Endothelial cell of umbilical vein (primary cell): ENCODE results near the gene CSF2. TPM values are rescaled to one million over a fixed set of nuclear protein-coding genes. Genes with fewer than 3 reads are reported as not detected.
A peak's percentile ranks its signal among the peaks of the same experiment; 100 is the strongest.

Source experiments
- BruUV-seq: library from RNA; stranded (reverse); fragments of 400-500 nt; replicated peaks from 2 replicates; lab custom pipeline; 2021; lab: Mats Ljungman, UMichigan
- CTCF ChIA-PET: fragments of 300-600, 350-600 bp; sonication (Branson Sonifier 250); formaldehyde crosslinking; loops from one replicate; lab custom pipeline; 2021; ENCODE audit warnings: antibody characterized with exemption, inconsistent platforms; lab: Charles Lee
- POLR2A ChIA-PET: fragments of 300-600, 350-600 bp; sonication (Branson Sonifier 250); formaldehyde crosslinking; loops from one replicate; lab custom pipeline; 2021; ENCODE audit warnings: antibody characterized with exemption, inconsistent platforms; lab: Charles Lee
- DNase-seq: peaks from one replicate; pipeline ENCODE4 v3.0.0-alpha.2; 2011; ENCODE audit warnings: low read depth, low spot score
- FAIRE-seq: peaks from 2 replicates; lab custom pipeline; 2011; peaks lifted over from hg19 to GRCh38; lab: Jason Lieb, UNC
- H2AFZ ChIP-seq: 2 replicates; pipeline ENCODE4 v1.6.0; 2012; ENCODE audit warnings: low read depth, low read length, control low read depth, inconsistent platforms
- H3K27ac ChIP-seq: 2 replicates; pipeline ENCODE4 v1.5.1; 2011; ENCODE audit warnings: low read depth, mild to moderate bottlenecking, control low read depth, low read length, moderate library complexity; ENCODE audit not compliant: insufficient read depth
- H3K27me3 ChIP-seq, 2 experiments: 2 replicates each; pipeline versions ENCODE4 v1.6.0 to v1.6.1; 2011; ENCODE audit warnings: low read length in 2 of 2, mixed read lengths in 1 of 2; ENCODE audit not compliant: control insufficient read depth in 2 of 2, insufficient read depth in 2 of 2
- H3K36me3 ChIP-seq, 2 experiments: 2 replicates in 1 of 2; 3 replicates in 1 of 2; pipeline ENCODE4 v1.5.1; 2011; ENCODE audit warnings: low read length in 2 of 2, mild to moderate bottlenecking in 1 of 2, moderate library complexity in 1 of 2; ENCODE audit not compliant: control insufficient read depth in 2 of 2, insufficient read depth in 2 of 2; ENCODE audit errors: extremely low read depth in 1 of 2
- H3K4me1 ChIP-seq: 3 replicates; pipeline ENCODE4 v1.5.1; 2011; ENCODE audit warnings: mild to moderate bottlenecking, low read length; ENCODE audit not compliant: control insufficient read depth, insufficient read depth; ENCODE audit errors: extremely low read depth
- H3K4me2 ChIP-seq: 2 replicates; pipeline ENCODE4 v1.6.1; 2011; ENCODE audit warnings: low read length, control low read depth, mixed read lengths; ENCODE audit not compliant: insufficient read depth
- H3K4me3 ChIP-seq, 3 experiments: fragments of 200-600 bp in 1 of 3; sonication (generic), shearing (Covaris generic) in 1 of 3; replicated peaks in 1 of 3; 2 replicates each; pipeline ENCODE4 v1.5.1; 2011 to 2016; ENCODE audit warnings: control low read depth in 3 of 3, low read length in 3 of 3, mild to moderate bottlenecking in 2 of 3, inconsistent platforms in 1 of 3, low read depth in 1 of 3, moderate library complexity in 1 of 3; ENCODE audit not compliant: insufficient read depth in 1 of 3
- H3K79me2 ChIP-seq: 2 replicates; pipeline ENCODE4 v1.6.0; 2012; ENCODE audit warnings: low read length, inconsistent platforms; ENCODE audit not compliant: control insufficient read depth, insufficient read depth
- H3K9ac ChIP-seq: replicated peaks from 2 replicates; pipeline ENCODE3; 2011; ENCODE audit warnings: low read length, control low read depth; ENCODE audit not compliant: insufficient read depth; ENCODE audit errors: extremely low read depth
- H3K9me1 ChIP-seq: replicated peaks from 3 replicates; pipeline ENCODE4 v1.6.0; 2011; ENCODE audit warnings: mild to moderate bottlenecking, low read length; ENCODE audit not compliant: control insufficient read depth, insufficient read depth; ENCODE audit errors: extremely low read depth
- H3K9me3 ChIP-seq: replicated peaks from 2 replicates; pipeline ENCODE4 v1.5.1; 2012; ENCODE audit warnings: low read length, inconsistent platforms; ENCODE audit not compliant: control insufficient read depth, insufficient read depth
- H4K20me1 ChIP-seq: replicated peaks from 2 replicates; pipeline ENCODE3; 2011; ENCODE audit warnings: mild to moderate bottlenecking, low read length; ENCODE audit not compliant: control insufficient read depth, insufficient read depth; ENCODE audit errors: extremely low read depth
- EZH2 ChIP-seq: IDR thresholded peaks from 2 replicates; pipeline ENCODE4 v1.6.1; 2012; ENCODE audit warnings: borderline replicate concordance, low read depth, mild to moderate bottlenecking, moderate library complexity, low read length, inconsistent platforms; ENCODE audit not compliant: severe bottlenecking
- FOS ChIP-seq: IDR thresholded peaks from 2 replicates; pipeline ENCODE4 v1.6.1; 2011; ENCODE audit warnings: mild to moderate bottlenecking, low read length, moderate library complexity, borderline replicate concordance; ENCODE audit not compliant: insufficient read depth
- GATA2 ChIP-seq: IDR thresholded peaks from 2 replicates; pipeline ENCODE4 v1.7.0; 2011; ENCODE audit warnings: low read depth, mild to moderate bottlenecking, moderate library complexity, mixed read lengths, low read length; ENCODE audit not compliant: insufficient read length, insufficient read depth
- JUN ChIP-seq: IDR thresholded peaks from 2 replicates; pipeline ENCODE4 v1.6.1; 2011; ENCODE audit warnings: borderline replicate concordance, low read depth; ENCODE audit not compliant: insufficient read length, insufficient read depth
- MYC ChIP-seq: IDR thresholded peaks from one replicate; pipeline ENCODE4 v1.6.1; 2011; ENCODE audit warnings: mild to moderate bottlenecking, low read depth, low read length
- POLR2A ChIP-seq: IDR thresholded peaks from 2 replicates; pipeline ENCODE4 v1.6.1; 2012; ENCODE audit warnings: low read depth, mild to moderate bottlenecking, control low read depth, low read length
- dilution Hi-C: fragments of 300-500 bp; cut with MboI; formaldehyde crosslinking; loops from one replicate; pipeline ENCODE4 v1.15.0; 2019; ENCODE audit warnings: low sequenced_read_pairs; ENCODE audit not compliant: extremely low pct_ligation_motif_present
- intact Hi-C: fragments of 100-400 bp; cut with micrococcal nuclease; formaldehyde crosslinking; loops from one replicate; pipeline ENCODE4 v1.10.0; 2022
- polyA plus RNA-seq, 4 experiments: library from polyadenylated mRNA; depleted of rRNA in 3 of 4; stranded (reverse) in 3 of 4; unstranded in 1 of 4; fragments of >200 nt; gene quantifications; 2 replicates each; pipeline versions ENCODE4 v1.2.1 to v1.2.3, GENCODE V29; 2011 to 2012; ENCODE audit warnings: missing spikeins in 1 of 4
- total RNA-seq: library from RNA; stranded (reverse); gene quantifications from 2 replicates; pipeline ENCODE4 v1.2.3, GENCODE V29; 2021
- TF ChIP-seq, protein P1 (sequence below): IDR thresholded peaks from 2 replicates; pipeline ENCODE4 v1.6.1; 2011; ENCODE audit not compliant: insufficient read depth, insufficient read length

CSF2 gene
- total and polyA plus RNA-seq, 2 donors (not counting 3 experiments of a cell fraction or from before 2014, with no cell fraction given) = not detected

DNA sequence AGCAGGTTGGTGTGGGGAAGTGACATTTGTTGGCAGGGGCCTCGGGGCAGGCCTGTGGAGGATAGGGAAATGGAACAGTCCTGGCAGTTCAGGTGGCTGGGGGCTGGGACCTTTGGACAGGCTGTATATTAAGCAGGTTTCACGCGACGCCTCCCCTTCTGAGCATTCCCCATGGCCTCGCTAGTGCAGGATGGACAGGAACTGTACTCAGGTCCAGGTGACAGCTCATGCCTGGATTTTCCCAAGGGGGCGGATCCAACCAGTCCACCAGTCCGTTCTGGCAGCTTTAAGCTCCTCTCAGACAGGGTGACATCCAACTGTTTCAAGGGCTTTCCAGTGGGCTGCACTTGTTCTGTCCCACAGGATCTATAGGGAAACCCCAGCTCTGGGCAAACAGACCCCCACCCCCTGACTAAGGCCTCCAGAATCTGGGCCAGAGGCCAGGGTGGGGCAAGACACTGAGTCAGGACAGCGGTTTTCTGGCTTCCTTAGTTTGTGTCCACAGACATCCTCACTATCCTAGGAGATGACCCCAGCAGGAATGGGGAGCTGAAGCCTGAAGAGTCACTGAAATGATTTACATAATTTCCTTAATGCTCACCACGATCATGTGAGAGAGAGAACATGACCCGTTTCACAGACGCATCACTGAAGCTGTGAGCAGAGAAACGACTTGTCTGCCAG, 20.9 kb downstream of the CSF2 start:
- intact Hi-C loops = no loop called here

DNA sequence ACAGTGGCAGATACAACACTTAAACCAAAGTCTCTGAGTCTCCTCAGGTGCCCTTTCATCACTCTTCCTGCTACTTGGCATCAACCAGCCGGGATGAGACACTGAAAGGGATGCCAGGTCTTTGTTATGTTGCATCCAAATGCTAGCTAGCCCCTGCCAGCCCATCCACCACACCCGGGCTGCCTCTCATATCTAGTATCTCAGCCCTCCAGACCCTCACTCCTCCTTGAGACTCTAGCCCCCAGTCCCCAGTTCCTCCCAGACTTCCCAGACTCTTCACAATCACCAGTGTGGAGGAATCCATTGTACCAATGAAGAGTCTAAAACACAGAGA, 21.5 kb downstream of the CSF2 start:
- no peak overlapping the region for H3K27ac ChIP-seq
- H3K36me3 ChIP-seq = no peaks in the 10 kb centered on the region
- H3K4me3 ChIP-seq = no peak overlapping the region
- no peak for TF ChIP-seq JUN
- no peak for TF ChIP-seq GATA2
- no peak for TF ChIP-seq MYC
- no peak for TF ChIP-seq FOS
- TF ChIP-seq, protein P1, sequence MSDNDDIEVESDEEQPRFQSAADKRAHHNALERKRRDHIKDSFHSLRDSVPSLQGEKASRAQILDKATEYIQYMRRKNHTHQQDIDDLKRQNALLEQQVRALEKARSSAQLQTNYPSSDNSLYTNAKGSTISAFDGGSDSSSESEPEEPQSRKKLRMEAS = no peak
- no peak for TF ChIP-seq EZH2
- H3K79me2 ChIP-seq = no peaks in the 10 kb centered on the region
- H3K9me3 ChIP-seq = no peaks in the 10 kb centered on the region
- H3K4me1 ChIP-seq = peaks cover 19% of the 10 kb centered on the region
- H3K27me3 ChIP-seq = no peaks in the 10 kb centered on the region
- H3K4me2 ChIP-seq = no peak overlapping the region
- no TSS peak for BruUV-seq
- H3K9me1 ChIP-seq = no peaks in the 10 kb centered on the region
- intact Hi-C loops (no loop called here), dilution Hi-C loops (no loop called here)
- no peak for DNase-seq
- peak; percentile 53 for FAIRE-seq
- H3K9ac ChIP-seq = no peak overlapping the region
- CTCF ChIA-PET = interaction anchor here (0.9 to 2.2 kb wide), 3 partner anchors 8 to 32 kb away, joined by 3 to 7 read pairs (median 6); no protein-coding TSS in a partner anchor
- H2AFZ ChIP-seq = no peak overlapping the region
- no peaks in the 10 kb centered on the region for H4K20me1 ChIP-seq
- POLR2A ChIA-PET = interaction anchor here (1.3 kb wide), 1 partner anchor 9 kb away, joined by 5 read pairs; no protein-coding TSS in a partner anchor

More for the DNA sequence above, 20.9 kb downstream of the CSF2 start:
- no peaks in the 10 kb centered on the region for H3K36me3 ChIP-seq
- H3K79me2 ChIP-seq = no peaks in the 10 kb centered on the region
- dilution Hi-C loops = no loop called here
- H3K4me3 ChIP-seq = no peak overlapping the region
- CTCF ChIA-PET = interaction anchor here (1.1 to 2.2 kb wide), 3 partner anchors 8 to 29 kb away, joined by 3 to 7 read pairs (median 6); no protein-coding TSS in a partner anchor
- no peaks in the 10 kb centered on the region for H4K20me1 ChIP-seq
- no peak overlapping the region for H3K4me2 ChIP-seq
- H3K27ac ChIP-seq = no peak overlapping the region
- no TSS peak for BruUV-seq
- H3K9me3 ChIP-seq = no peaks in the 10 kb centered on the region
- no peak for TF ChIP-seq POLR2A
- peak; percentile 67 for TF ChIP-seq FOS
- no peak overlapping the region for H2AFZ ChIP-seq
- H3K4me1 ChIP-seq = peaks cover 21% of the 10 kb centered on the region
- no peak overlapping the region for H3K9ac ChIP-seq
- FAIRE-seq (peak; percentile 65), DNase-seq (peak; percentile 60)
- POLR2A ChIA-PET = interaction anchor here (1.3 kb wide), 1 partner anchor 8 kb away, joined by 5 read pairs; no protein-coding TSS in a partner anchor
- H3K27me3 ChIP-seq = no peaks in the 10 kb centered on the region
- no peaks in the 10 kb centered on the region for H3K9me1 ChIP-seq
